Endodermal cell (in vitro differentiated cells): ENCODE measurements around the gene PCDHA8. TPM values are rescaled to one million over a fixed set of nuclear protein-coding genes. Genes with fewer than 3 reads are reported as not detected.

Source experiments
- DNase-seq: peaks from one replicate; pipeline ENCODE4 v3.0.0-alpha.2; 2017
- H3K27ac ChIP-seq: 2 replicates; pipeline ENCODE4 v1.5.1; 2013; ENCODE audit warnings: mild to moderate bottlenecking, low read depth, low read length, moderate library complexity
- H3K27me3 ChIP-seq: 2 replicates; pipeline ENCODE4 v1.6.1; 2013; ENCODE audit warnings: mild to moderate bottlenecking, low read length, moderate library complexity; ENCODE audit not compliant: insufficient read depth, control insufficient read depth, poor library complexity, severe bottlenecking
- H3K36me3 ChIP-seq: 2 replicates; pipeline ENCODE4 v1.7.0; 2013; ENCODE audit warnings: mild to moderate bottlenecking, low read length, moderate library complexity; ENCODE audit not compliant: control insufficient read depth, insufficient read depth
- H3K4me1 ChIP-seq: one replicate; pipeline ENCODE4 v1.7.0; 2013; ENCODE audit warnings: low read length; ENCODE audit not compliant: control insufficient read depth, insufficient read depth
- H3K4me3 ChIP-seq: 2 replicates; pipeline ENCODE4 v1.5.1; 2013; ENCODE audit warnings: mild to moderate bottlenecking, low read length, moderate library complexity
- H3K9ac ChIP-seq: 2 replicates; pipeline ENCODE4 v1.6.1; 2013; ENCODE audit warnings: mild to moderate bottlenecking, low read length, moderate library complexity; ENCODE audit not compliant: poor library complexity, severe bottlenecking; ENCODE audit errors: extremely low read depth
- H3K9me3 ChIP-seq: 2 replicates; pipeline ENCODE4 v1.6.1; 2013; ENCODE audit warnings: mild to moderate bottlenecking, low read length, moderate library complexity; ENCODE audit not compliant: control insufficient read depth
- H3K27ac Mint-ChIP-seq: 2 replicates; pipeline ENCODE4 v1.8.0; 2020; ENCODE audit warnings: mixed read lengths
- H3K27me3 Mint-ChIP-seq: 2 replicates; pipeline ENCODE4 v1.8.0; 2021; ENCODE audit warnings: mild to moderate bottlenecking, mixed read lengths; ENCODE audit not compliant: insufficient read depth
- H3K36me3 Mint-ChIP-seq: 2 replicates; pipeline ENCODE4 v1.8.0; 2020; ENCODE audit warnings: low read depth, mixed read lengths
- H3K4me1 Mint-ChIP-seq: 2 replicates; pipeline ENCODE4 v1.8.0; 2020; ENCODE audit warnings: mixed read lengths
- H3K4me3 Mint-ChIP-seq: 2 replicates; pipeline ENCODE4 v1.8.0; 2020; ENCODE audit warnings: mild to moderate bottlenecking, moderate library complexity, mixed read lengths
- H3K9me3 Mint-ChIP-seq: 2 replicates; pipeline ENCODE4 v1.8.0; 2020; ENCODE audit warnings: mild to moderate bottlenecking, mixed read lengths
- WGBS, 2 experiments: methylation state at CpG; one replicate each; pipeline versions ENCODE4 v1.1.5 to v1.1.7; 2013; ENCODE audit warnings: missing lambda C conversion rate in 2 of 2, mixed read lengths in 1 of 2; ENCODE audit not compliant: insufficient coverage in 1 of 2, insufficient read length in 1 of 2; 5-methylcytosine and 5-hydroxymethylcytosine counted together
- total RNA-seq, 2 donors: library from RNA; stranded (reverse); fragmentation: NEBNext Ultra II Directional in 1 of 2; extraction: Animal tissue kit (Norgen Biotek cat#: 25700) in 1 of 2; gene quantifications; 2 replicates in 1 of 2; 3 replicates in 1 of 2; pipeline ENCODE4 v1.2.1, GENCODE V29; 2021
- TF ChIP-seq, protein P1 (sequence below): fragments of 200-600 bp; sonication (generic); conservative IDR thresholded peaks from 2 replicates; pipeline ENCODE4 v1.5.0; 2021; ENCODE audit warnings: antibody characterized with exemption, mild to moderate bottlenecking

Gene PCDHA8
- total RNA-seq, 2 donors from 2014 or later = 0.71 to 2.5 TPM

DNA sequence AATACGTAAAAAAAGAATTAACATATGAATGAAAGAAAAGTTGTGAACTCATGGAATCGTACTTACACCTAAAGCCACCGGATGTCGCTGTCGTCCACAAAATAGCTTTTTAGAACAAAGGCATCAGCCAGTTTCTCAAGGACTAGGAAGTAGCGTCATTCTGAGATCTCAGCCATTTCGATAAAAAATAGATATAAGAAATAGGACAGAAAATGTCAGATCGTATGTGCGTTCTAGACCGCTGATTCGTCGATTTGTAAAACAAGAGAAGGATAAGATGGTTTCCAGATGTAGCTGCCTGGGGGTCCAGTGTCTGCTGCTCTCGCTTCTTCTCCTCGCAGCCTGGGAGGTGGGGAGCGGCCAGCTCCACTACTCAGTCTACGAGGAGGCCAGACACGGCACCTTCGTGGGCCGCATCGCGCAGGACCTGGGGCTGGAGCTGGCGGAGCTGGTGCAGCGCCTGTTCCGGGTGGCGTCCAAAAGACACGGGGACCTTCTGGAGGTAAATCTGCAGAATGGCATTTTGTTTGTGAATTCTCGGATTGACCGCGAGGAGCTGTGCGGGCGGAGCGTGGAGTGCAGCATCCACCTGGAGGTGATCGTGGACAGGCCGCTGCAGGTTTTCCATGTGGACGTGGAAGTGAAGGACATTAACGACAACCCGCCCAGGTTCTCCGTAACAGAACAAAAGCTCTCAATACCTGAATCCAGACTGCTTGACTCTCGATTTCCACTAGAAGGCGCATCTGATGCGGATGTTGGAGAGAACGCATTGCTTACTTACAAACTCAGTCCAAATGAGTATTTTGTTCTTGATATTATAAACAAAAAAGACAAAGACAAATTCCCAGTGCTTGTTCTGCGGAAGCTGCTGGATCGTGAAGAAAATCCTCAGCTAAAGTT lies 15.0 kb downstream of the PCDHA8 start, which contains the start of gene PCDHA10:
PCDHA10 (plus strand) TSS at position 126 of the 903 bp plus-strand sequence; CDS start at position 278, 152 bp downstream.
- DNase-seq = peak; percentile 82
- peaks cover 6% of the 10 kb centered on the region for H3K4me1 Mint-ChIP-seq
- H3K9me3 Mint-ChIP-seq = peaks cover 23% of the 10 kb centered on the region
- Histone ChIP-seq H3K36me3 (no peaks in the 10 kb centered on the region), H3K27ac (no peak within 1 kb of the TSS), H3K4me1 (no peaks in the 10 kb centered on the region), H3K27me3 (no peaks in the 10 kb centered on the region), H3K9ac (no peak within 1 kb of the TSS), H3K9me3 (peaks cover 5% of the 10 kb centered on the region), H3K4me3 (no peak within 1 kb of the TSS)
- H3K27ac Mint-ChIP-seq = peak within 1 kb of the TSS; percentile 98
- WGBS, 2 experiments = 90 to 91% methylated on average over 27 to 44 of the region's 44 CpGs
- H3K27me3 Mint-ChIP-seq = no peaks in the 10 kb centered on the region
- TF ChIP-seq, protein P1, sequence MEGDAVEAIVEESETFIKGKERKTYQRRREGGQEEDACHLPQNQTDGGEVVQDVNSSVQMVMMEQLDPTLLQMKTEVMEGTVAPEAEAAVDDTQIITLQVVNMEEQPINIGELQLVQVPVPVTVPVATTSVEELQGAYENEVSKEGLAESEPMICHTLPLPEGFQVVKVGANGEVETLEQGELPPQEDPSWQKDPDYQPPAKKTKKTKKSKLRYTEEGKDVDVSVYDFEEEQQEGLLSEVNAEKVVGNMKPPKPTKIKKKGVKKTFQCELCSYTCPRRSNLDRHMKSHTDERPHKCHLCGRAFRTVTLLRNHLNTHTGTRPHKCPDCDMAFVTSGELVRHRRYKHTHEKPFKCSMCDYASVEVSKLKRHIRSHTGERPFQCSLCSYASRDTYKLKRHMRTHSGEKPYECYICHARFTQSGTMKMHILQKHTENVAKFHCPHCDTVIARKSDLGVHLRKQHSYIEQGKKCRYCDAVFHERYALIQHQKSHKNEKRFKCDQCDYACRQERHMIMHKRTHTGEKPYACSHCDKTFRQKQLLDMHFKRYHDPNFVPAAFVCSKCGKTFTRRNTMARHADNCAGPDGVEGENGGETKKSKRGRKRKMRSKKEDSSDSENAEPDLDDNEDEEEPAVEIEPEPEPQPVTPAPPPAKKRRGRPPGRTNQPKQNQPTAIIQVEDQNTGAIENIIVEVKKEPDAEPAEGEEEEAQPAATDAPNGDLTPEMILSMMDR = peak; percentile 80
- H3K4me3 Mint-ChIP-seq = peak within 1 kb of the TSS; percentile 96
- H3K36me3 Mint-ChIP-seq = peaks cover 28% of the 10 kb centered on the region

DNA sequence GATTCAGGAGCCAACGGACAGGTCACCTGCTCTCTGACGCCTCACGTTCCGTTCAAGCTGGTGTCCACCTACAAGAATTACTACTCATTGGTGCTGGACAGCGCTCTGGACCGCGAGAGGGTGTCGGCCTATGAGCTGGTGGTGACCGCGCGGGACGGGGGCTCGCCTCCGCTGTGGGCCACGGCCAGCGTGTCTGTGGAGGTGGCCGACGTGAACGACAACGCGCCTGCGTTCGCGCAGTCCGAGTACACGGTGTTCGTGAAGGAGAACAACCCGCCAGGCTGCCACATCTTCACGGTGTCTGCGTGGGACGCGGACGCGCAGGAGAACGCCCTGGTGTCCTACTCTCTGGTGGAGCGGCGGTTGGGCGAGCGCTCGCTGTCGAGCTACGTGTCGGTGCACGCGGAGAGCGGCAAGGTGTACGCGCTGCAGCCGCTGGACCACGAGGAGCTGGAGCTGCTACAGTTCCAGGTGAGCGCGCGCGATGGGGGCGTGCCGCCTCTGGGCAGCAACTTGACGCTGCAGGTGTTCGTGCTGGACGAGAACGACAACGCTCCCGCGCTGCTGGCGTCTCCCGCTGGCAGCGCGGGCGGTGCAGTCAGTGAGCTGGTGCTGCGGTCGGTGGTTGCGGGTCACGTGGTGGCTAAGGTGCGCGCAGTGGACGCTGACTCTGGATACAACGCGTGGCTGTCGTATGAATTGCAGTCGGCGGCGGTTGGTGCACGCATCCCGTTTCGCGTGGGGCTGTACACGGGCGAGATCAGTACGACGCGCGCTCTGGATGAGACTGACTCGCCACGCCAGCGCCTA lies 16.4 kb downstream of the PCDHA8 start:
- no peaks in the 10 kb centered on the region for H3K36me3 ChIP-seq
- no peak overlapping the region for H3K9ac ChIP-seq
- Mint-ChIP-seq H3K4me1 (peaks cover 6% of the 10 kb centered on the region), H3K27me3 (no peaks in the 10 kb centered on the region), H3K27ac (no peak overlapping the region), H3K4me3 (peak overlapping the region; percentile 96), H3K9me3 (peaks cover 37% of the 10 kb centered on the region), H3K36me3 (peaks cover 41% of the 10 kb centered on the region)
- H3K27ac ChIP-seq = no peak overlapping the region
- H3K9me3 ChIP-seq = peaks cover 5% of the 10 kb centered on the region
- 97 to 99% methylated on average over 77 to 94 of the region's 94 CpGs for WGBS, 2 experiments
- no peaks in the 10 kb centered on the region for H3K4me1 ChIP-seq
- DNase-seq = peak; percentile 42
- TF ChIP-seq, protein P1 = no peak
- H3K27me3 ChIP-seq = no peaks in the 10 kb centered on the region
- no peak overlapping the region for H3K4me3 ChIP-seq

DNA sequence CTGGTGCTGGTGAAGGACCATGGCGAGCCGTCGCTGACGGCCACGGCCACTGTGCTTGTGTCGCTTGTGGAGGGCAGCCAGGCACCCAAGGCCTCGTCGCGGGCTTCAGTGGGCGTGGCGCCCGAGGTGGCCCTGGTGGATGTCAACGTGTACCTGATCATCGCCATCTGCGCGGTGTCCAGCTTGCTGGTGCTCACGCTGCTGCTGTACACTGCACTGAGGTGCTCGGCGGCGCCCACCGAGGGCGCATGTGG lies 16.9 kb downstream of the PCDHA8 start:
- TF ChIP-seq, protein P1 = no peak
- H3K4me1 Mint-ChIP-seq = peaks cover 6% of the 10 kb centered on the region

More for the DNA sequence above, 16.9 kb downstream of the PCDHA8 start:
- Histone ChIP-seq H3K27me3 (no peaks in the 10 kb centered on the region), H3K9me3 (peaks cover 5% of the 10 kb centered on the region), H3K4me1 (no peaks in the 10 kb centered on the region), H3K4me3 (no peak overlapping the region), H3K27ac (no peak overlapping the region), H3K9ac (no peak overlapping the region), H3K36me3 (no peaks in the 10 kb centered on the region)
- DNase-seq = no peak
- H3K27me3 Mint-ChIP-seq = no peaks in the 10 kb centered on the region
- peaks cover 42% of the 10 kb centered on the region for H3K9me3 Mint-ChIP-seq
- H3K27ac Mint-ChIP-seq = no peak overlapping the region
- peaks cover 47% of the 10 kb centered on the region for H3K36me3 Mint-ChIP-seq
- H3K4me3 Mint-ChIP-seq = no peak overlapping the region
- 93 to 94% methylated on average over 6 to 22 of the region's 22 CpGs for WGBS, 2 experiments
